HepG2 (cell line): ENCODE results near the gene GPS1. TPM values are rescaled to one million over a fixed set of nuclear protein-coding genes. Genes with fewer than 3 reads are reported as not detected.

ENCODE experiments used
- ARID4A ChIP-seq: sonication (generic); formaldehyde crosslinking; IDR thresholded peaks from 2 replicates; pipeline ENCODE4 v1.5.0; 2020; ENCODE audit warnings: mild to moderate bottlenecking, missing genetic modification reagents, borderline replicate concordance
- EHMT2 ChIP-seq: fragments of 200-600 bp; sonication (generic); IDR thresholded peaks from 2 replicates; pipeline ENCODE4 v1.7.0; 2017; ENCODE audit warnings: antibody characterized with exemption, low read depth, low read length, borderline replicate concordance
- FOXJ3 ChIP-seq: sonication (generic); formaldehyde crosslinking; IDR thresholded peaks from 2 replicates; pipeline ENCODE4 v1.4.0; 2020; ENCODE audit warnings: missing genetic modification reagents, mild to moderate bottlenecking, borderline replicate concordance
- GFI1 ChIP-seq: sonication (generic); formaldehyde crosslinking; IDR thresholded peaks from 2 replicates; pipeline ENCODE4 v1.5.0; 2020; ENCODE audit warnings: missing genetic modification reagents, mild to moderate bottlenecking, borderline replicate concordance
- HOXA5 ChIP-seq: sonication (generic); formaldehyde crosslinking; IDR thresholded peaks from 2 replicates; pipeline ENCODE4 v1.4.0; 2020; ENCODE audit warnings: missing genetic modification reagents
- KMT2A ChIP-seq: sonication (generic); formaldehyde crosslinking; IDR thresholded peaks from 2 replicates; pipeline ENCODE4 v1.4.0; 2020; ENCODE audit warnings: missing genetic modification reagents
- MAFG ChIP-seq: sonication (generic); formaldehyde crosslinking; IDR thresholded peaks from 2 replicates; pipeline ENCODE4 v1.5.1; 2020; ENCODE audit warnings: mild to moderate bottlenecking, missing genetic modification reagents
- MBNL3 ChIP-seq: fragments of 250-450 bp; sonication (Bioruptor Pico); conservative IDR thresholded peaks from 2 replicates; pipeline ENCODE4 v1.8.0; 2022; ENCODE audit warnings: mild to moderate bottlenecking, inconsistent platforms
- MEF2D ChIP-seq: sonication (generic); formaldehyde crosslinking; IDR thresholded peaks from 2 replicates; pipeline ENCODE4 v1.5.1; 2020; ENCODE audit warnings: mild to moderate bottlenecking, missing genetic modification reagents
- PRPF4 ChIP-seq: fragments of 200-400 bp; formaldehyde crosslinking; IDR thresholded peaks from 2 replicates; pipeline ENCODE4 v1.6.1; 2016; ENCODE audit warnings: low read length, low read depth; ENCODE audit not compliant: poor library complexity, severe bottlenecking
- SIN3B ChIP-seq: fragments of 150-350 bp; IDR thresholded peaks from 2 replicates; pipeline ENCODE4 v1.6.1; 2014; ENCODE audit warnings: low read length
- TP53 ChIP-seq: sonication (generic); formaldehyde crosslinking; conservative IDR thresholded peaks from 2 replicates; pipeline ENCODE4 v1.4.0; 2020; ENCODE audit warnings: missing genetic modification reagents
- ZBTB33 ChIP-seq: sonication (generic); formaldehyde crosslinking; IDR thresholded peaks from 2 replicates; pipeline ENCODE4 v1.4.0; 2020; ENCODE audit warnings: missing genetic modification reagents
- polyA plus RNA-seq, 8 experiments: library from polyadenylated mRNA; depleted of rRNA in 3 of 8; stranded (reverse) in 7 of 8; unstranded in 1 of 8; fragments of >200 nt; fragmentation: Illumina TruSeq in 4 of 8; extraction: Trizol in 4 of 8; gene quantifications; 2 replicates each; pipeline versions ENCODE4 v1.2.1 to v1.2.3, GENCODE V29; 2011 to 2016; ENCODE audit warnings: low read depth in 4 of 8, missing spikeins in 1 of 8, mixed read lengths in 1 of 8; ENCODE audit not compliant: insufficient read depth in 1 of 8
- total RNA-seq, 5 experiments: library from RNA; depleted of rRNA; stranded (reverse); fragments of >200 nt; fragmentation: Illumina TruSeq; extraction: Trizol; gene quantifications; 2 replicates each; pipeline ENCODE4 v1.2.3, GENCODE V29; 2016; ENCODE audit warnings: low read depth in 1 of 5
- TF ChIP-seq, protein P1 (sequence below): sonication (generic); formaldehyde crosslinking; IDR thresholded peaks from 2 replicates; pipeline ENCODE4 v1.4.0; 2020; ENCODE audit warnings: missing genetic modification reagents
- TF ChIP-seq, protein P2 (sequence below): sonication (generic); formaldehyde crosslinking; IDR thresholded peaks from 2 replicates; pipeline ENCODE4 v1.4.0; 2020; ENCODE audit warnings: missing genetic modification reagents, borderline replicate concordance
- TF ChIP-seq, protein P3 (sequence below): sonication (generic); formaldehyde crosslinking; IDR thresholded peaks from 2 replicates; pipeline ENCODE4 v1.5.0; 2020; ENCODE audit warnings: missing genetic modification reagents

Gene GPS1
- total and polyA plus RNA-seq, 2 of the 13 experiments (the other 11 are each of a cell fraction or from before 2014, with no cell fraction given): 124 to 128 TPM

DNA sequence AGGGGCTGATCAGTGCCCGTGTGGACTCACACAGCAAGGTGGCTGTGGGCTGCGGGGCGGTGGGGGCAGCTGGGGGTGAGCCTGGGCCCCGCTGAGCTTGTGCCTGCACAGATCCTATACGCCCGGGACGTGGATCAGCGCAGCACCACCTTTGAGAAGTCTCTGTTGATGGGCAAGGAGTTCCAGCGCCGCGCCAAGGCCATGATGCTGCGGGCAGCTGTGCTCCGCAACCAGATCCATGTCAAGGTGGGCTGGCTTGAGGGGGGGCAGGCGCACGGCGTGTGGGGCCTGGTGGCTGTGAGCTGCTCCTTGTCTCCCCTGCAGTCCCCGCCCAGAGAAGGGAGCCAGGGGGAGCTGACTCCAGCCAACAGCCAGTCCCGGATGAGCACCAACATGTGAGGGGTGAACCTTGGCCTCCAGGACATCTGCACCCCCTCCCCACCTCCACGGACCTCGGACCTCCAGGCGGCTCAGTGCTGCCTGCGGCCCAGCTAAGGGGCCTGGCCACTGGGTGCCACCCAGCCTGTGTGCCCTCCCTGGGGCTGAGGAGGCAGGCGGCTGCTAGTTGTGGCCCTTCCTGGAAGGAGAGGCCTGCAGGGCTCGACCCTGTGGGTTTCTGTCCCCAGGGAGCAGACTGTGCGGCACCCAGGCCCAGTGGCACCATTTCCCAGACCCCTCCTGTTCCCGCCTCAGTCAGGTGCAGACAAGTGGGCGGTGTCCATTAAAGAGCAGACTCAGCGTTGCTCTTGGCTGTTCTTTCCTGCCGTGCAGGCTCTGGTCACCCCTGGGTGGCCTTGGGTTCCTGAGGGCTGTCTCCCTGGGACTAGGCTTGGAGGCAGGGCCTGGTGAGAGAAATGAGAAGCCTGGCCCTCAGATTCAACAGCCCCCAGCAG, 5.3 kb downstream of the GPS1 start (continued):
- TF ChIP-seq GFI1 (CRISPR knock-in tag): peak; percentile 36; the same call in 1 of the 2 replicates
- TF ChIP-seq, protein P1, sequence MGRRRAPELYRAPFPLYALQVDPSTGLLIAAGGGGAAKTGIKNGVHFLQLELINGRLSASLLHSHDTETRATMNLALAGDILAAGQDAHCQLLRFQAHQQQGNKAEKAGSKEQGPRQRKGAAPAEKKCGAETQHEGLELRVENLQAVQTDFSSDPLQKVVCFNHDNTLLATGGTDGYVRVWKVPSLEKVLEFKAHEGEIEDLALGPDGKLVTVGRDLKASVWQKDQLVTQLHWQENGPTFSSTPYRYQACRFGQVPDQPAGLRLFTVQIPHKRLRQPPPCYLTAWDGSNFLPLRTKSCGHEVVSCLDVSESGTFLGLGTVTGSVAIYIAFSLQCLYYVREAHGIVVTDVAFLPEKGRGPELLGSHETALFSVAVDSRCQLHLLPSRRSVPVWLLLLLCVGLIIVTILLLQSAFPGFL (CRISPR knock-in tag): no peak
- peak; percentile 91 for TF ChIP-seq ARID4A (CRISPR knock-in tag)
- peak; percentile 85 for TF ChIP-seq MEF2D
- TF ChIP-seq EHMT2: no peak
- TF ChIP-seq HOXA5 (CRISPR knock-in tag): no peak
- peak; percentile 65; the same call in 1 of the 2 replicates for TF ChIP-seq ZBTB33 (CRISPR knock-in tag)
- TF ChIP-seq MBNL3: no peak
- TF ChIP-seq, protein P2, sequence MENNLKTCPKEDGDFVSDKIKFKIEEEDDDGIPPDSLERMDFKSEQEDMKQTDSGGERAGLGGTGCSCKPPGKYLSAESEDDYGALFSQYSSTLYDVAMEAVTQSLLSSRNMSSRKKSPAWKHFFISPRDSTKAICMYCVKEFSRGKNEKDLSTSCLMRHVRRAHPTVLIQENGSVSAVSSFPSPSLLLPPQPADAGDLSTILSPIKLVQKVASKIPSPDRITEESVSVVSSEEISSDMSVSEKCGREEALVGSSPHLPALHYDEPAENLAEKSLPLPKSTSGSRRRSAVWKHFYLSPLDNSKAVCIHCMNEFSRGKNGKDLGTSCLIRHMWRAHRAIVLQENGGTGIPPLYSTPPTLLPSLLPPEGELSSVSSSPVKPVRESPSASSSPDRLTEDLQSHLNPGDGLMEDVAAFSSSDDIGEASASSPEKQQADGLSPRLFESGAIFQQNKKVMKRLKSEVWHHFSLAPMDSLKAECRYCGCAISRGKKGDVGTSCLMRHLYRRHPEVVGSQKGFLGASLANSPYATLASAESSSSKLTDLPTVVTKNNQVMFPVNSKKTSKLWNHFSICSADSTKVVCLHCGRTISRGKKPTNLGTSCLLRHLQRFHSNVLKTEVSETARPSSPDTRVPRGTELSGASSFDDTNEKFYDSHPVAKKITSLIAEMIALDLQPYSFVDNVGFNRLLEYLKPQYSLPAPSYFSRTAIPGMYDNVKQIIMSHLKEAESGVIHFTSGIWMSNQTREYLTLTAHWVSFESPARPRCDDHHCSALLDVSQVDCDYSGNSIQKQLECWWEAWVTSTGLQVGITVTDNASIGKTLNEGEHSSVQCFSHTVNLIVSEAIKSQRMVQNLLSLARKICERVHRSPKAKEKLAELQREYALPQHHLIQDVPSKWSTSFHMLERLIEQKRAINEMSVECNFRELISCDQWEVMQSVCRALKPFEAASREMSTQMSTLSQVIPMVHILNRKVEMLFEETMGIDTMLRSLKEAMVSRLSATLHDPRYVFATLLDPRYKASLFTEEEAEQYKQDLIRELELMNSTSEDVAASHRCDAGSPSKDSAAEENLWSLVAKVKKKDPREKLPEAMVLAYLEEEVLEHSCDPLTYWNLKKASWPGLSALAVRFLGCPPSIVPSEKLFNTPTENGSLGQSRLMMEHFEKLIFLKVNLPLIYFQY (CRISPR knock-in tag): peak; percentile 61; the same call in 1 of the 2 replicates
- TF ChIP-seq, protein P3, sequence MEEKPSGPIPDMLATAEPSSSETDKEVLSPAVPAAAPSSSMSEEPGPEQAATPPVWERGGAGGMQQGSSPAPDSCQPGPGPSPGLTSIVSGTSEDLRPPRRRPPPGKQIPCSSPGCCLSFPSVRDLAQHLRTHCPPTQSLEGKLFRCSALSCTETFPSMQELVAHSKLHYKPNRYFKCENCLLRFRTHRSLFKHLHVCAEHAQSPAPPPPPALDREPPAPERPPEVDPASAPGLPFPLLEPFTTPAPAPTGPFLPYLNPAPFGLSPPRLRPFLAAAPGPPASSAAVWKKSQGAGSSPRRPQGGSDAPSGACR (CRISPR knock-in tag): no peak; the same call in 1 of the 2 replicates
- 0 out of 2 replicates have a peak, but pooled peaks have one; percentile 54 for TF ChIP-seq MAFG (CRISPR knock-in tag)
- peak; percentile 40; the same call in 1 of the 2 replicates for TF ChIP-seq FOXJ3 (CRISPR knock-in tag)
- TF ChIP-seq SIN3B: no peak
- TF ChIP-seq KMT2A (CRISPR knock-in tag): peak; percentile 78
- no peak for TF ChIP-seq TP53 (CRISPR knock-in tag)
- no peak for TF ChIP-seq PRPF4
